ENCODE measurements around the gene DNAJB11.

GRCh38 chr3:186588632-186589031 lies 18.1 kb downstream of the DNAJB11 start:
- TF ChIP-seq CTCF (IDR thresholded peaks at IDR 0.05; ENCODE audit: insufficient read depth, low read length) (no peak), REST (IDR thresholded peaks at IDR 0.05; ENCODE audit: insufficient replicate concordance, low read depth) (no peak), POLR2AphosphoS5 (IDR thresholded peaks at IDR 0.05; ENCODE audit: low read depth) (no peak), GABPA (IDR thresholded peaks at IDR 0.05; ENCODE audit: low read depth) (no peak)

Measured in HL-60 (cell line).